ENCODE measurements around the gene ABCC6. TPM values are rescaled to one million over a fixed set of nuclear protein-coding genes. Genes with fewer than 3 reads are reported as not detected.

ABCC6 gene
- total RNA-seq, 3 donors from 2014 or later (not counting 1 experiment from before 2014, with no cell fraction given) = 0.16 to 0.25 TPM; not detected in 1

Other genes starting within 250 kb of the ABCC6 start
- gene NOMO3, start 9.0 kb upstream of the ABCC6 start, total RNA-seq = 10 to 100 TPM; 38.5 to 91.7 (median 59.0) TPM
- gene NPIPA7, start 155.6 kb upstream of the ABCC6 start, total RNA-seq = 1 to 10 TPM; 2.3 to 6.0 (median 4.4) TPM

Data from natural killer cell (primary cell).